A673 (cell line): ENCODE measurements around the gene AMTN.

ENCODE experiments used
- EZH2 ChIP-seq: fragments of 200-600 bp; sonication (generic); IDR thresholded peaks from 2 replicates; pipeline ENCODE4 v1.6.1; 2017; ENCODE audit warnings: borderline replicate concordance, low read depth, mild to moderate bottlenecking, mixed read lengths, antibody characterized with exemption, low read length; ENCODE audit not compliant: poor library complexity, severe bottlenecking
- TF ChIP-seq, protein P1 (sequence below): fragments of 300-800, 200-600 bp; sonication (generic); conservative IDR thresholded peaks from 2 replicates; pipeline ENCODE4 v1.5.1; 2017; ENCODE audit warnings: low read depth, mild to moderate bottlenecking, antibody characterized with exemption, low read length, moderate library complexity, mixed read lengths

DNA sequence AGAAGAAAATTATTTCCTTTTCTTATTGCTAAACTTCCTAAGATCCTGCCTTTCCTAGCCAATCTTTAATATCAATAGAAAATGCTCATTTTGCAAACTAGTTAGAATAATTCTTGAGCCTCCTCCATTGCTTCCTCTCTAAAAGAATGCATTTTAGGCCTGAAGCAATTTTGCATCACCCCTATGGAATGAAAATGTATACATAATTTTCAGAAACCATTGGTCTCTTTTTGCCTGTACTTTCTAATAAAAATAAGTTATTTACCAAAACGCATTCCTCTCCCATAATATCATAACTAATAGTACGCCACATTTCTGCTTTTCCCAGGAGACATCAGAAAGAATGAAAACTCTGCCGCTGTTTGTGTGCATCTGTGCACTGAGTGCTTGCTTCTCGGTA lies 44.7 kb upstream of the AMTN start:
- TF ChIP-seq, protein P1, sequence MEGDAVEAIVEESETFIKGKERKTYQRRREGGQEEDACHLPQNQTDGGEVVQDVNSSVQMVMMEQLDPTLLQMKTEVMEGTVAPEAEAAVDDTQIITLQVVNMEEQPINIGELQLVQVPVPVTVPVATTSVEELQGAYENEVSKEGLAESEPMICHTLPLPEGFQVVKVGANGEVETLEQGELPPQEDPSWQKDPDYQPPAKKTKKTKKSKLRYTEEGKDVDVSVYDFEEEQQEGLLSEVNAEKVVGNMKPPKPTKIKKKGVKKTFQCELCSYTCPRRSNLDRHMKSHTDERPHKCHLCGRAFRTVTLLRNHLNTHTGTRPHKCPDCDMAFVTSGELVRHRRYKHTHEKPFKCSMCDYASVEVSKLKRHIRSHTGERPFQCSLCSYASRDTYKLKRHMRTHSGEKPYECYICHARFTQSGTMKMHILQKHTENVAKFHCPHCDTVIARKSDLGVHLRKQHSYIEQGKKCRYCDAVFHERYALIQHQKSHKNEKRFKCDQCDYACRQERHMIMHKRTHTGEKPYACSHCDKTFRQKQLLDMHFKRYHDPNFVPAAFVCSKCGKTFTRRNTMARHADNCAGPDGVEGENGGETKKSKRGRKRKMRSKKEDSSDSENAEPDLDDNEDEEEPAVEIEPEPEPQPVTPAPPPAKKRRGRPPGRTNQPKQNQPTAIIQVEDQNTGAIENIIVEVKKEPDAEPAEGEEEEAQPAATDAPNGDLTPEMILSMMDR = no peak
- no peak for TF ChIP-seq EZH2
